NCI-H1092 (cell line): ENCODE data around the gene OSR1.

Experiments
- DNase-seq: peaks from one replicate; lab custom pipeline; 2025; lab: John Stamatoyannopoulos, UW

The OSR1 gene

GRCh38 chr2:19357402-19358241 lies 801 bp downstream of the OSR1 start:
- no peak for DNase-seq

GRCh38 chr2:19356545-19357401 lies 1.6 kb downstream of the OSR1 start:
- no peak for DNase-seq

GRCh38 chr2:19355931-19356544 lies 2.4 kb downstream of the OSR1 start:
- DNase-seq: no peak

- no peak for DNase-seq
These were observed 3.0 kb downstream of the OSR1 start for GRCh38 chr2:19355416-19355821.

- DNase-seq: no peak
These were observed 3.4 kb downstream of the OSR1 start for GRCh38 chr2:19355014-19355405.

GRCh38 chr2:19353721-19354050 lies 4.7 kb downstream of the OSR1 start:
- no peak for DNase-seq

GRCh38 chr2:19352946-19353720 lies 5.3 kb downstream of the OSR1 start:
- DNase-seq: no peak

- no peak for DNase-seq
These were observed 6.3 kb downstream of the OSR1 start for GRCh38 chr2:19351899-19352697.

- DNase-seq: no peak
These were observed 6.9 kb downstream of the OSR1 start for GRCh38 chr2:19351499-19351898.

- no peak for DNase-seq
These were observed 7.6 kb downstream of the OSR1 start for GRCh38 chr2:19350678-19351401.

- no peak for DNase-seq
These were observed 8.3 kb downstream of the OSR1 start for GRCh38 chr2:19349911-19350677.

- no peak for DNase-seq
These were observed 9.7 kb downstream of the OSR1 start for GRCh38 chr2:19348692-19349091.

GRCh38 chr2:19347619-19348562 lies 10.5 kb downstream of the OSR1 start:
- DNase-seq: peak; percentile 80

- no peak for DNase-seq
These were observed 11.3 kb downstream of the OSR1 start for GRCh38 chr2:19346983-19347618.

- DNase-seq: no peak
These were observed 20.7 kb downstream of the OSR1 start for GRCh38 chr2:19337742-19338141.

GRCh38 chr2:19337202-19337601 lies 21.2 kb downstream of the OSR1 start:
- DNase-seq: no peak

GRCh38 chr2:19336781-19337180 lies 21.6 kb downstream of the OSR1 start:
- DNase-seq: no peak

GRCh38 chr2:19332503-19332902 lies 25.9 kb downstream of the OSR1 start:
- DNase-seq: no peak
